NCI-H128 (cell line): ENCODE results near the gene PSMD11.
"Not testable (repeated sequence)": the region's sequence is repeated elsewhere in the genome, so short reads cannot be mapped to it uniquely, and the experiment has no call there.

Experiments
- DNase-seq: peaks from one replicate; lab custom pipeline; 2025; ENCODE audit not compliant: unreplicated experiment; lab: John Stamatoyannopoulos, UW

Gene PSMD11

GRCh38 chr17:32444301-32445073 is at the start of gene PSMD11:
Gene PSMD11 (plus strand): TSS chr17:32444510. CDS start chr17:32444524, 14 bp downstream.
- DNase-seq, result peak; percentile 88

- DNase-seq, result no peak
These were observed 48.0 kb upstream of the PSMD11 start for GRCh38 chr17:32396343-32396742.

GRCh38 chr17:32398946-32399345 is 45.4 kb upstream of the PSMD11 start:
- no peak for DNase-seq

DNA sequence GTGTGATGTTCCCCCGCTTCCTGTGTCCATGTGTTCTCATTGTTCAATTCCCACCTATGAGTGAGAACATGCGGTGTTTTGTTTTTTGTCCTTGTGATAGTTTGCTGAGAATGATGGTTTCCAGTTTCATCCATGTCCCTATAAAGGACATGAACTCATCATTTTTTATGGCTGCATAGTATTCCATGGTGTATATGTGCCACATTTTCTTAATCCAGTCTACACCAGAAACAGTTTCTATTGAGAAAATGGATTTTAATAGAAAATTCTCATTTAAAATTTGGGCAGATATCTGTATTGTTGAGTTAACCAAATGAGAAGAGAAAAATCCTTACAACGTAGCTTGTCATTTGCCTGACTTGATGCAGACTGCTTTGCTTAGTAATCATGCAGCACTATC is 34.2 kb upstream of the PSMD11 start:
- not testable (repeated sequence) for DNase-seq

- no peak for DNase-seq
These were observed 17.4 kb upstream of the PSMD11 start for GRCh38 chr17:32426894-32427293.

DNA sequence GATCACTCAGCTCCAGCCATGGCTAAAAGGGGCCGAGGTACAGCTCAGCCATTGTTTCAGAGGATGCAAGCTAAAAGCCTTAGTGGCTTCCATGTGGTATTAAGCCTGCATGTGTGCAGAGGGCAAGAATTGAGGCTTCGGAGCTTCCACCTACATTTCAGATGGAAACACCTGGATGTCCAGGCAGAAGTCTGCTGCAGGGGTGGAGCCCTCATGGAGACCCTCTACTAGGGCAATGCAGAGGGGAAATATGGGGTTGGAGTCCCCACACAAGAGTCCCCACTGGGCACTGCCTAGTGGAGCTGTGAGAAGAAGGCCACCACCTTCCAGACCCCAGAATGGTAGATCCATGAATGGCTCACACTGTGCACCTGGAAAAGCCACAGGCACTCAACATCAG is 14.7 kb upstream of the PSMD11 start:
- no peak for DNase-seq

DNA sequence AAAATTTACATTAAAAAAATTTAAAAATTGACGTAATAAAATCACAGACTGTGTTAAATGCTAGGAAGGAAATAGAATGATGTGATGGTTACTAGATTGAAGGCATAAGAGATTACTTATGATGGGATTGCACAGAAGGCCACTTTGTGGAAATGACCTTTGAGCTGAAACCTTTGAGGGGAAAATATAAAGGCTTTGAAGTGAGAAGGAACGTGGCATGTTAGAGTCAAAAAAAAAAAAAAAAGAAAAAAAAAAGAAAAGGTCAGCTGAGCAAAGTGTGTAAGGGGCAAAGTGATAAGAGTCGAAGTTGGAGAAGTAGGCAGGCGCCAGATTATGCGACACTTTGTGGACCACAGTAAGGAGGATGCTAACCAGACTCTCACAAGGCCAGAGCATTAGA is 3.6 kb upstream of the PSMD11 start:
- DNase-seq, result no peak

DNA sequence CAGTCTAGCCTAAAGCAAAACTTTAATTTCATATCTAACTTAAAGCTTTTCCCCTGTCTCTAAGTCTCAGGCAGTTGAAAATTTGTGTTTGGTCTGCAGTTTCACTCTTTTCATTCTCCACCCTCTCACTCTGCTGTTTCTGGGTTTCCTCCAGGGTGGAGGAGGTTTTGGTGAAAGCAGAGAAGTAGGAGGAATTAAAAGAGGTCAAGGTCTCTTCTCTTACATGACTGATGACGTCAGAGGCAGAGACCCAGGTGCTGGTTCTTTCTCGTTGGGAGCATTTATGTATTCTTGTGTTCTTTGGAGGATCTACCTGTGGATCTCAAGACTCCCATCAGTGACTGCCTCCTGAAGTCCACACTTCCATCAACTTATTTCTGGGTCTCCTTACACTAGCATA is 2.4 kb upstream of the PSMD11 start:
- DNase-seq, result no peak

- DNase-seq, result no peak
These were observed 446 bp upstream of the PSMD11 start for GRCh38 chr17:32443827-32444300.

- DNase-seq, result no peak
These were observed 735 bp downstream of the PSMD11 start for GRCh38 chr17:32445074-32445415.

GRCh38 chr17:32445497-32445896 is 1.2 kb downstream of the PSMD11 start:
- no peak for DNase-seq

- DNase-seq, result no peak
These were observed 1.7 kb downstream of the PSMD11 start for GRCh38 chr17:32445971-32446370.

DNA sequence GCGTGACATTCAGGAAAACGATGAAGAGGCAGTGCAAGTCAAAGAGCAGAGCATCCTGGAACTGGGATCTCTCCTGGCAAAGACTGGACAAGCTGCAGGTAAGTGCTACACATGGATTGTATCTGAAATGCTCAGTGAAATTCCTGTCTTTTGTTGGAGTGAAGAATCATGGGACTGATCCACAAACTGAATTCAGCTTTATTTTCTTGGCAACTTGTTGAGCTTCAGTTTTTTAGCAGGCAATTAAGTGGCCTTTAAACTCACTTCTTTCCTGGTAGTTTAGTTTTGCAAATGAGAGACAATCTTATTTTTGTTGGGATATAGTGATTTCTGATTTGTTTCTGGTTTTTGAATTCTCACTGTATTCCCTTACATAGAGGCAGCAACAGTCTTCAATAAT is 2.6 kb downstream of the PSMD11 start:
- no peak for DNase-seq

DNA sequence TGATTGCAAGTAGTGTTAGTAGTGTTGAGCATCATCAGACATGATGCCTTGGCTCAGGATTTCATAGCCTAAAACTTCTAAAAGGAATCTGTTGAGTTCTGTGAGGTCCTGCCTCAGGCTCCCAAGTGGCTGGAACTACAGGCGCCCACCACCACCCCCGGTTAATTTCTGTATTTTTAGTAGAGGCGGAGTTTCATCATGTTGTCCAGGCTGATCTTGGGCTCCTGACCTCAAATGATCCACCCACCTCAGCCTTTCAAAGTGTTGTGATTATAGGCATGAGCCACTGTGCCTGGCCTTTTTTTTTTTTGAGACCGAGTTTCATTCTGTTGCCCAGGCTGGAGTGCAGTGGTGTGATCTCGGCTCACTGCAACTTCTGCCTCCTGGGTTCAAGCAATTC is 5.7 kb downstream of the PSMD11 start:
- DNase-seq, result no peak

GRCh38 chr17:32450379-32450778 is 6.1 kb downstream of the PSMD11 start:
- DNase-seq, result not testable (repeated sequence)

- no peak for DNase-seq
These were observed 7.6 kb downstream of the PSMD11 start for GRCh38 chr17:32451879-32452278.

DNA sequence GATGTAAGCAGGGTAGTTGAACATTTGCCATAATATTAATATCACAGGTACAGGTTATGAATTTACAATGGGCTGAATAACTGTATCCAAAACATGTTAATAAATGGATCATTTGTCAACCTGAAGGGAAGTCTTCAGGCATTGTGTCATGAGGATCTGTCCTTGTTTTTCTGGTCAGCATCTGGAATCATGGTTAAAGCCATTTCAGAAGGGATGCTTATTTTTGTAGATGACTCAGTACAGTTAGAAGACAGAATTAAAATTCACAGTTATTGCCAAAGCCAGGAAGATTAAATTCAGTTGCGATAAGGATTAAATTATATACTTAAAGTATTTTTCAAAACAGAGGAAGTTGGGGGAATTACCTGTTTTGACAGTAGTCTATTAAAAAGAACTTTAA is 8.0 kb downstream of the PSMD11 start:
- no peak for DNase-seq

DNA sequence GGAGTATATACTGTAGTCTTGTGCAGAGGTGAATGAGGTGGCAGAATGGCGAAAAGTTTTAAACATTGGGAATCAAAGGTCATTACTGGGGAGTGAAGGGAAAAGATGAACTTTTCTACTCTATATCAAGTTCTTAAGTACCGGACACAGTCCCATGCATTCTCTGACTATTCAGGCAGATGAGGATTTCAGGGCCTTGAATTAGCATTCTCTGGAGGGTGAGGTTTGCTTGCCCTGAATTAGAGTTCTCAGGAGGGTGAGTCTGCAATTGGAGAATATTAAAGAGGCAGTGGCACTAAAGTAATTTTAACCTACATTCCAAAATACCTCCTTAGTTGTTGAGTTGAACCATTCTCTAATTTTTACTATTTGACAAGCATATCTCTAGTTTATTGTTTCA is 9.1 kb downstream of the PSMD11 start:
- DNase-seq, result no peak

GRCh38 chr17:32458371-32458770 is 14.1 kb downstream of the PSMD11 start:
- no peak for DNase-seq

DNA sequence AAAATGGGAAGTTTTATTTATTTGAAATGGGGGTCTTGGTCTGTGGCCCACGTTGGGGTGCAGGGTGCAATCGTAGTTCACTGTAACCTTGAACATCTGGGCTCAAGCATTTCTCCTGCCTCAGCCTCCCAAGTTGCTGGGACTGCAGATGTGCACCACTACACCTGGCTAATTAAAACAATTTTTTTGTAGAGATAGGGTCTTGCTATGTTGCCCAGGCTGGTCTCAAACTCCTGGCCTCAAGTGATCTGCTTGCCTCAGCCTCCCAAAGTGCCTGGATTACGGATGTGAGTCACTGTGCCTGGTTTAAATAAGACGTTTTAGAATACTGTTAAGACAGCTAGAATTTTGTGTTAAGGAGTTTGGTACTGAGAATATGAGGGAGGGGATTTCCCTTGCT is 15.7 kb downstream of the PSMD11 start:
- no peak for DNase-seq

- no peak for DNase-seq
These were observed 17.2 kb downstream of the PSMD11 start for GRCh38 chr17:32461498-32461852.

DNA sequence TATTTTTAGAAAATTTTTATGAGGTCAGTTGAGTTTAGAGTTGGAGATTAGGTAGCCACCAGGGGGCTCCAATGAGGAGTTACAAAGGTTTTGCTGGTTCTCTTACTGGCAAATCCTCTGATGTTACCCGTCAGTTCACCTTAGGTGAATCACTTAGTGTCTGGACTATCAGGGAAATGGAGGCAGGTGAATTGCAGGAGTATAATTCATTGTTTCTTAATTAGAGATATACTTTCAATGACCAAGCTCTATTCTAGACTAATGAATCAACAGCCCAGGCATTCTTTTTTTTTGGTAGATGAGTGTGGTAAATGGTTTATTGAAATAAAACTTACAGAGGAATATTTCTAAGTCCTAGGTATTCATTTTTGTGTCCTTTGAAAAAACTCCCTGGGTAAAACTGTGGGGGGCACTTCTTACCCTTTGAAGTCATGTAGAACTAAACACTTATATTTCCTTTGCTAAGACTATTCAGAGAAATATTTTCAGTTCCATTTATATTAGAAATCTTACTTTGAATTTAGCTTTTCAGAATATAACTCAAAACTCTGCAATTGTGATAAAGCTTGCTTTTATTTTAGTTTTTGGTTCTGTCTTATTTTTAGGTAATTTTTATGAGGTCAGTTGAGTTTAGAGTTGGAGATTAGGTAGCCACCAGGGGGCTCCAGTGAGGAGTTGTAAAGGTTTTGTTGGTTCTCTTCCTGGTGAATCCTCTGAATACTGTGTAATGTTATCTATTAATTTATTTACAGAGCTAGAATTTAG is 17.7 kb downstream of the PSMD11 start:
- DNase-seq, result no peak

- DNase-seq, result no peak
These were observed 19.0 kb downstream of the PSMD11 start for GRCh38 chr17:32463304-32463703.
